Measurements from ENCODE around the gene PLCB1.

DNA sequence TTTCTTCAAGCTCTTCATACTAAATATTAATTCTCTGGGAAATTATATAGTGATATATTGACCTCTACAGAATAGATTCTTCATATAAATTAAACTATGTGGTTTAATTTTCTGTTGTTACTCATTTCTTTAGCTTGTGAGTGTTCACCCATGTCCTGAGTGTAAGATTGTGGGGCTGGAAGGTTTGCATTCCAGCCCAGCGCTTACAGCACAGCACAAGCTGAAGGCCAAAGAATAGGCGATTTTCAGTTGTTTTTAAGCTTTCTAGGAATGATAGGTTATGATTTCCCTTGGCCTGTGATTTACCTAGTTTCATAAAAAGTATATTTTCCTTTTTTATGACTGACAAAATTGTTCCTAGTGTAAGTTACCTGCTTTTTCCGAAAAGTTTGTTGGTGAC, 194.1 kb downstream of the PLCB1 start:
- TF ChIP-seq POLR2A (IDR thresholded peaks at IDR 0.05; ENCODE audit: low read depth, low read length) (no peak), POLR2AphosphoS5 (IDR thresholded peaks at IDR 0.05; ENCODE audit: low read depth, low read length) (no peak), TAF1 (IDR thresholded peaks at IDR 0.05; ENCODE audit: borderline replicate concordance, low read depth, low read length) (no peak)
